Epithelial cell of prostate (primary cell): ENCODE measurements around the gene PPP1R12A.
"Not testable (repeated sequence)": the region's sequence is repeated elsewhere in the genome, so short reads cannot be mapped to it uniquely, and the experiment has no call there.

Experiments used
- DNase-seq: peaks from one replicate; pipeline ENCODE4 v3.0.0-alpha.2; 2011; ENCODE audit warnings: low read depth, low spot score
- H3K27ac ChIP-seq: fragments of 450-650 bp; 2 replicates; pipeline ENCODE4 v1.5.1; 2017; ENCODE audit warnings: mild to moderate bottlenecking

PPP1R12A gene

DNA sequence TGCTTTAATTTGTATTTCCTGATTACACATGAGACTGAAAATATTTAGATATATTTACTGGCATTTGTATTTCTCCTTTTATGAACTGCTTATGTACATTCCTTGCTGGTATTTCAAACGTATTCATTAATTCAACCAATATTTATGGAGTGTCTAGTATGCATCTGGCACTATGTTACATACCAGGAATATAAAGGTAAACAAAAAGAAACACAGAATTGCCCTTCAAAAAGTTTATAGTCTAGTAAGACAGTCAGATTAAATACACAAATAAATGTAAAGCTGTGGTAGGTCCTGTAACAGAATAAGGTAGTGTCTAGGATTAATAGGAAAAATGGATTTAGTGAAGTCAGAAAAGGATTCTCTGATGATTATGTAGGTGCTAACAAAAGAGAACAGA is 87.5 kb downstream of the PPP1R12A start:
- no peak for DNase-seq
- H3K27ac ChIP-seq = no peak overlapping the region

DNA sequence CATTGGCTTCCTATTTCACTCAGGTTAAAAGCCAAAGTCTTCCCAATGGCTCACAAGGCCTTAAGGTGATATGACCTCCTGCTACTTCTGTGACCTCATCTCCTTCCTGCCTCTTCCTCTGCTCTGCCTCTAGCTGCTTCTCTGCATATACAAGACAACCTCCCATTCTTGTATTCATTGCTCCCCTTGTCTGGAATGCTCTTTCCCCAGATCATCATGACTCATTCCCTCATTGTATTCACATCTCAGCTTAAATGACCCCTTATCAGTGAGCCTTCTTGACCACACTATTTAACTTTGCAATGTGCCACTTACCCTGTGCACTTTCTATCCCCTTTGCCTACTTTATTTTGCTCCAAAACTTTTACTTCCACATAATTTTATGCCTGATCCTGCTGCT is 90.2 kb downstream of the PPP1R12A start:
- H3K27ac ChIP-seq = peak overlapping the region; percentile 42
- DNase-seq = no peak

DNA sequence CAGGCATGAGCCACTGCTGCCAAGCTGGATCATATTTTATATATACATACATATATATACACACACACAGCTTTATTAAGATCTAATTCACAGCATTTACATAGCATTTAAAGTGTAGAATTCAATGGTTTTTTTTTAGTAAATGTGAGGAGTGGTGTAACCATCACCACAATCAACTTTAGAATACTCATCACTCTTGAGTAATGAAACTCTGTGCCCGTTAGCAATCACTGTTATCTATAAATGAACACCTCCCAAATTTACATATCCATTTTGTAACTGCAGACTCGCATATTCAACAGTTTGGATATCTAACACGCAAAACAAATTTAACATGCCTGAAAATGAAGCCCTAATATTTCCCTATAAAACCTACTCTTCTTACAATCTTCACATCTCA is 90.9 kb downstream of the PPP1R12A start:
- H3K27ac ChIP-seq = peak overlapping the region; percentile 42
- no peak for DNase-seq

DNA sequence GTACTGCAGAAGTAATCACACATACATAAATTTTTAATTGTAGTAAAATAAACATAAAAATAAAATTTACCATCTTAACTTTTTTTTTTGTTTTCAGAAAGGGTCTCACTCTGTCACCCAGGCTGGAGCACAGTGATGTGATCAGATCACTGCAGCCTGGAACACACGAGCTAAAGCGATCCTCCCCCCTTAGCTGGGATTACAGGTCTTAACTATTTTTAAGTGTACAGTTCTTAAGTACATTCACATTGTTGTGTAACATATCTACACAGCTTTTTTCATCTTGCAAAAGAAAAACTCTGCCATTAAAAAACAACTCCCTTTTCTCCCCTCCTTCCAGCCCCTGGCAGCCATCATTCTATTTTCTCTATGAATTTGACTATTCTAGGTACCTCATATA is 92.3 kb downstream of the PPP1R12A start:
- no peak for DNase-seq
- no peak overlapping the region for H3K27ac ChIP-seq

DNA sequence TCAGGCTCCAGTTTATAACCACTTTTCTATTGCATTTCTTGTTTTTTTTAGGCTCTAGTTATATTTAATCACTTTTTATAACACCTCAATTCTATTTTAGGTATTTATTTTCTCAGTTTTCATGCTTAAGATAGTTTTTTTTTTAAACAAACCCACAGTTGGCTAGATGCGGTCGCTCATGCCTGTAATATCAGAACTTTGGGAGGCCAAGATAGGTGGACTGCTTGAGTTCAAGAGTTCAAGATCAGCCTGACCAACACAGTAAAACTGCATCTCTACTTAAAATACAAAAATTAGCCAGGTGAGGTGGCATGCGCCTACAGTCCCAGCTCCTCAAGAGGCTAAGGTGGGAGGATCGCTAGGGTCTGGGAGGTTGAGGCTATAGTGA is 93.0 kb downstream of the PPP1R12A start:
- DNase-seq = no peak
- no peak overlapping the region for H3K27ac ChIP-seq

DNA sequence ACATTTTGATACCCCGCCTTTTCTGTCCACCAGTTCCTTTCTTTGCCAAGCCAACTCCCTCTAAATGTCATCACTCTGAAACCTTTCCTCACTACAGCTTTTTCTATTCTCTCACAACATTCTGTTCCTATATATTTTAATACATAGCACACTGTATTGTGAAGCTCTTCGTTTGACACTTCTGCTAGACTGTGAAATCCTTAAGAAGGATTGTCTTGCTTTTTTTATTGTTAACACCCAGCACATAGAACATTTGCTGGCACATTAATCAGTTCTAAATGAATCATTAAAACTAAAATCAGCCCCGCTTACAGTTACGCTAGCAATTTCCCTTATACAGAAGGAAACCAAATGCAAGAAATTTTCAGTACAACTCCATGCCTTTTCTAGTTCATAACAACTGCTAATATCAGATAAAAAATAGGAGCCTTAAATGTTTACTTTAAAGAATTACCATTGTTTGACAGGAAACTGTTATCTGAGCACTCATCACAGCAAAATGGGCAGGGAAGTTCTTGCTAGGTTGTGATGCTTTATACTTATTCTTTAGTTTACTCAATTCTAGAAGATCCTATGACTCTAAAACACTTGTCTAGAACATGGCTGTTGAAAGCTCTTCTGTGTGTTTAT is 93.5 kb downstream of the PPP1R12A start:
- no peak overlapping the region for H3K27ac ChIP-seq

DNA sequence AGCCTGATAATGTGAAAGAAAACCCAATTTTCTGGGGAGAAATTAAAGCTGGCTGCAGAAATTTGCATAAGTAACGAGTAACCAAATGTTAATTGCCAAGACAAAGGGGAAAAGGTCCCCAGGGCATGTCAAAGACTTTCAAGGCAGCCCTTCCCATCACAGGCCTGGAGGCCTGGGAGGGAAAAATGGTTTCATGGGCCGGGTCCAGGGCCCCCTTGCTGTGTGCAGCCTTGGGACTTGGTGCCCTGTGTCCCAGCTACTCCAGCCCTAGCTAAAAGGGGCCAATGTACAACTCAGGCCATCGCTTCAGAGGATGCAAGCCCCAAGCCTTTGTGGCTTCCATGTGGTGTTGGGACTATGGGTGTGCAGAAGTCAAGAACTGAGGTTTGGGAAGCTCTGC is 96.5 kb downstream of the PPP1R12A start:
- H3K27ac ChIP-seq = no peak overlapping the region
- DNase-seq = no peak

More for the DNA sequence above, 93.5 kb downstream of the PPP1R12A start:
- no peak for DNase-seq

DNA sequence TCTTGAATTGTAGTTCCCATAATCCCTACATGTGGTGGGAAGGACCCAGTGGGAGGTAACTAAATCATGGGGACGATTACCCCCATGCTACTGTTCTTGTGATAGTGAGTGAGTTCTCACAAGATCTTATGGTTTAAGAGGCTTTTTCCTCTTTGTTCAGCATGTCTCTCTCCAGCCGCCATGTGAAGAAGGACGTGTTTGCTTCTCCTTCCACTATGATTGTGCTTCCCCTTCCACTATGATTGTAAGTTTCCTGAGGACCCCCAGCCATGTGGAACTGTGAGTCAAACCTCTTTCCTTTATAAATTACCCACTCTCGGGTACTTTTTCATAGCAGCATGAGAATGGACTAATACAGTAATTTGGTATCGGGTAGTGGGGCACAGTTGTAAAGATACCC is 97.3 kb downstream of the PPP1R12A start:
- no peak for DNase-seq
- H3K27ac ChIP-seq = no peak overlapping the region

DNA sequence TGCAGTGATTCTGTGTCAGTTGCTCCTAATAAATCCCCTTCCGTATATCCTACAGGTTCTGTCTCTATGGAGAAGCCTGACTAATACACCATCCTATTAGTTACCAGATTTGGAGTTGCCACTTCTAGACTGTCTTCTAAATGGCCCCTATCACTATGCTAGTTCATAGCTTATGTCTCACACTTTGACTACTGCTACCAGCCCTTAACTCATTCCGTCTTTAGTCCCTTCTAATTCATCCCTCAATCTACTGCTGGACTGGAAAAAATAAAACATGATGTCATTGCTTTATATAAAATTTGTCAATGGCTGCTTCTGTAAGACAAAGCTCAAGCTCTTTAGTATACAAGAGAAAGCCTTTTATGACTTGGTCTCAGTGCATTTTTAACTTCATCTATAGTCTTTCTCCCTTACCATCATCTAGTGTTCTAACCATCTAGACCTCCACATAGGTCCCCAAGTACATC is 99.5 kb downstream of the PPP1R12A start:
- H3K27ac ChIP-seq = no peak overlapping the region
- DNase-seq = no peak

DNA sequence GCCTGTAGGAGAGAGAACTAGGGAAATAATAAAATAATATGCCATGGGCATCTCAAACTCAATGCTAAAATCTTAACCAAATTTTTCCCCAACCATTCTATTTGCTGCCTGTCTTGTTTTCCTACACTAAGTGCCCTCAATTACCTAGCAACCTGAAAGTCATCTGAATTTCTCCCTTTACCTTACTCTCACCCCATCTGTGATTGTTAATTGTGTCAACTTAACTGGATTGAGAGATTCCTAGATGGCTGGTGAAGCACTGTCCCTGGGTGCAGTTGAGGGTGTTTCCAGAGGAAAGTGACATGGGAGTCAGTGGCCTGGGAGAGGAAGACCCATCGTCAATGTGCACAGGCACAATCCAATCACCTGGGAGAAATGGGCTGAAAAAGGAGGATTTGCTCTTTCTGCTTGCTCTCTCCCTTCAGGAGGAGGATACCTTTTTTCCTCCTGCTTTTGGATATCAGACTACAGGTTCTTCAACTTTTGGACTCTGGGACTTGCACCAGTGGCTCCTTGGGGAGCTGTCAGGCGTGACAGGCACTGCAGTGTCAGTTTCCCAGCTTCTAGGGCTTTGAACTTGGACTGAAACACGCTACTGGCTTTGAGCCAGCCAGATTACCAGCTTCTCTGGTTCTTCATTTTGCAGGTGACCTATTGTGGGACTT is 100.1 kb downstream of the PPP1R12A start:
- H3K27ac ChIP-seq = no peak overlapping the region
- DNase-seq = no peak

DNA sequence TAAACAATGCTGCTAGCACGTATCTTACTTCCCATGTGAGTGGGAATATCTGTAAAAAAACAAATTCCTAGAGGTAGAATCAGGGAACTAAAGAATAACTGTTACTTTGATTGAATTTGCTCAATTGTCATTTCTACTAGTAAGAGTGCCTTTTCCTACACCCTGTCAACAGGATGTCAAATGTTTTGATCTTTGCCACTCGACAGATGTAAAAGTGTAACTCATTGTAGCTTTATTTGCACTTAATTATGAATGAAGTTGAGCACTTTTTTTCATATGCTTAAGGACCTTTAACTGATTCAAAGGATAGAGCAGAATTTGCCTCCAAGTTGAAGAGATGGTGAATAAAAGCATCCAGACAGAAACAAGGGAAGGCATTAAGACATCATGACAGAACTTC is 104.5 kb downstream of the PPP1R12A start:
- DNase-seq = no peak
- no peak overlapping the region for H3K27ac ChIP-seq

DNA sequence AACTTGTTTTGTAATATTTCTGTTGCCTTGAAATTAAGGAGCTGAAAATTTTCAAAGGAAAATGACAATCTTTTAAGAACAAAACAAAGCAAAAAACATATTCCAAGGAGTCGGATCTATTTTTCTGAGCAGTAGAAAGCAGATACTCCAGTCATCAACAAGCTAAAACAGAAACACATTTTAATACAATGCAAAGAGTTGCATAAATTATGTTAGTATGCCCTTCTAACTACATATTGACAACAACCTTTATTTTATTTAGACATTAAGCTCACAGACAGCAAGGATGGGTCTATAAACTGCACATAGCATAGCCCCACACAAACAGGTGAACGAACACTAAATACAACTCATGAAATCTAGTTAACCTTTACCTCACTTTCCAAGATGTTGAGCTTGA is 106.0 kb downstream of the PPP1R12A start:
- DNase-seq = no peak
- H3K27ac ChIP-seq = no peak overlapping the region

DNA sequence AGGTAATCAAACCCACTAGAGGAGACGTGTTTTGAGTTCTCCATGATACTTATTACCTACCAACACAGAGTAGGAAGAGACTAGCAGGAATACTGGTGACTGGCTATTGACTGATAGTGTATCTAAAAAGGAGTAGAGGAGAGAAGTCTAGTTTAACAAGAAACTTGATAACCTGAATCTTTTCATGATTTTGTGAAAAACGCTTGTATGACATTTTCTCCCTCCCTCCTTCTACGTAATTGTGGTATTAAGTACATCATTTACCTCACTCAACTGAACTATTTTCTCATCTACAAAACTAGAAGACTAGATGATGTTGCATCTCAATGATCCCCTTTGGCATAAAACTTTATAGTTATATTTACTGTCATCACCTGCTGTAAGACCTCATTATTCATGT is 107.4 kb downstream of the PPP1R12A start:
- DNase-seq = no peak
- H3K27ac ChIP-seq = no peak overlapping the region

DNA sequence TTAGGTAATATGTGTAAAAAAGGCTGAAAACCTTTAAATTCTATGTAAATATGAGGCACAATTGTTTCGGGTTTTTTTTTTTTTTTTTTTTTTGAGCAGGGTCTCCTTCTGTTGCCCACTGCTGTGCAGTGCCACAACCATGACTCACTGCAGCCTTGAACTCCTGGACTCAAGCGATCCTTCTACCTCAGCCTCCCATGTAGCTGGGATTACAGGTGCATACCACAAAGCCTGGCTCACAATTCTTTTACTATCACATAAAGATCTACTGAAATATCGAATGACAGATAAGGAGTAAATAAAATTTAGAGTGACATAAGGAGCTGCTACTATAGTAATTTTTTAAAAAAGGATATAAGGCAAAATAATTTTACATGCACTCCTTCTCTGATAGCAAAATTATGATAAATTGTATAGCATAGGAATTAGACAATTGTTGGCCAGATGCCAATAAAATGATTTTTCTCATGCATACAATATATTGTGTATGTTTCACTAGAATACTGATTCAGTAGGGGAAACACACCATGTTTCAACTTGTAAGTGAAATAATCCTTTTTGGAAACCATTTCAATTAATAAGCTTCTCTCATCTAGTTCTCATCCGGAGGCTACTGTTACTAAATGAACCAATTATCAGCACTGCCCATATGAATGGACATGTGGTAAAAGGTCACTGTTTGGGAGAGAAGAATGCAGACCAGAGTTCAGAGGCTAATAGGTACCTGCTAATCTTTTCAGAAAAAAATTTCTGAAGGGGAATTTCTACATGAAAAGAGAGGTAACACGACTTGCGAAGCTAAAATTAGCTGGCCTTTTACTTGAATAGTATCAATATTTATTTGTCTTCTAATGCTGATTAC is 108.4 kb downstream of the PPP1R12A start:
- no peak for DNase-seq

DNA sequence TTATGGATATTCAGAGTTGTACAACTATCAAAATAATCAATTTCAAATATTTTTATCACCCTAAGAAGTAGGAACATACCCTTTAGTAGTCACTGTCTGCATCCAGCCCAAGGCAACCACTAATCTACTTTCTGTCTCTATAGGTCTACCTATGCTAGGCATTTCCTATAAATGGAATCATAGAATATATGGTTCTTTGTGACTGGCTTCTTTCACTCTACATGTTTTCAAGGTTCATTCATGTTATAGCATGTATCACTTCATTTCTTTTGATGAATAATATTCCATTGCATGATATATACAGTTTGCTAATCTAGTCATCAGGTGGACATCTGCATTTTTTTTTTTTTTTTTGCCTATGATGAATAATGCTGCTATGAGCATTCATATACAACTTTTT is 112.4 kb downstream of the PPP1R12A start:
- peak; percentile 26 for DNase-seq
- no peak overlapping the region for H3K27ac ChIP-seq

More for the DNA sequence above, 108.4 kb downstream of the PPP1R12A start:
- no peak overlapping the region for H3K27ac ChIP-seq

DNA sequence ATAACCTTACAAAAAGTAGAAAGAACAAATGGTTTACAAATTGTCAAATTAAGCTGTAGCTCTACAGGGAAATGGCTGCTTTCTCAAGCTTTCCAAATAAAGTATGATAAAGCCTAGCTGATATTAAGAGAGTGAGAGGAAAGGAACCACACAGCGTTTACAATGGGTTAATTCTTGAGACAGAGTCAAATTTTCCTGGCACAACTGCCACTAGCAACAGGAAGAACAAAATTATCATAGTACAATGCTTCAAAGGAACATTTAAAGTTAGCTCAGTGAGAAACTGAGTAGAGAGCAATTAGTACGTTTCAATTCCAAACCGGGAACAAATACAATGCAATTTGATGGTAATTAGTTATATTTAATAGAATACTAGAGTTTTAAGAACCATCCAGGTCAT is 116.0 kb downstream of the PPP1R12A start:
- no peak for DNase-seq
- H3K27ac ChIP-seq = no peak overlapping the region

DNA sequence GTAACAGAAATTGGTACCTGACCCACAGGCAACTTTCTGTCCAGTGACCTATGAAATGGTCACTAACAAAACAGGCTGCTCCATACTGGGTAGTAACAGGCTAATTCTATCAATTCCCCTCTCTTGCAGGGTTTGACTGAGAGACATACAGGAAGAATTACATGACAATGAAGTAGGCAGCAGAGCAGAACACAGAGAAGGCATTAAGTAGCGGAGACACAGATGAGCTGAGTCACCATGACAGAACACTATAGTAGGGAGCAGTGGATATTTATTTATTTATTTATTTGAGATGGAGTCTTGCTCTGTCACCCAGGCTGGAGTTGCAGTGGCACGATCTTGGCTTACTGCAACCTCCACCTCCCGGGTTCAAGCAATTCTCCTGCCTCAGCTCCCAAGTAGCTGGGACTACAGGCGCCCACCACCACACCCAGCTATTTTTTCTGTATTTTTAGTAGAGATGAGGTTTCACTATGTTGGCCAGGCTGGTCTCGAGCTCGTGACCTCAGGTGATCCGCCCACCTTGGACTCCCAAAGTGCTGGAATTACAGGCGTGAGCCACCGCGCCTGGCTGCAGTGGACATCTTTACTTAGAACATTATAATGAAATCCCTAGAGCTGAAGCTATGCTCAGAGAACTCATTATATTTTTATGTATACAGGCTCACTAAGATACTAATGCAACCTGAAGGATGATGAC is 150.4 kb downstream of the PPP1R12A start:
- not testable (repeated sequence) for H3K27ac ChIP-seq, DNase-seq

DNA sequence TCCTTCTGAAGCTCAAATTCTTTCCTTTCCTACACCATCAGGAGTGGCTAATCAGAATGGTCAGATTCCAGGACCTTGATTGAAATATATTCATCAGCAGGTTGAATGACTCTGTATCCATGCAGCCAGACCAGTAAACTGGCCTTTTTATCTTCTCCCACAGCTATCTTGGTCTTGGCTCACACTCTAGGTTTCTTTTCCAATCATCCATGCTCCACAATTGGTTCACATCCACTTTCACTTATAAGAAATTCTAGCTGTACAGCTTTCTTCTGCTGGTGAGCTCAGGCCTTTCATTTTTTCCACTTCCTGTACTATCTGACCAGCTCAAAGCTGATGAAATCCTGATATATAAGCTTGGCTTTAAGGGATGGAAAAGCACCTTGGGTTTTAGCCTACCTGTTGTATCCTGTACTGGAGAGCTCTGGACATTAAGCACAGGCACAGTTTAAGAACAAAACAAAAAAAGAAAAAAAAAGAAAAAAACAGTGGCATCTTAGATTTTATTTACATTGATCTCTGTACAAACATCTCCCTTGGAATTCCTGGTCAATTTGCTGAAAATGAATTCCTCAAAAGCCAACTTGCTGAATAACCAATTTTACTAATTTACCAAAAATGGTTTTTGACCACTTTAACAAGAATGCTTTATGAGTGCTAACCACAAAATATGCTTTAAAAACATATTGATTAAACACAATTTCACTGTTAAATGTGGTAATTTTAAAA is 152.6 kb downstream of the PPP1R12A start:
- no peak for DNase-seq
- peak overlapping the region; percentile 28 for H3K27ac ChIP-seq

DNA sequence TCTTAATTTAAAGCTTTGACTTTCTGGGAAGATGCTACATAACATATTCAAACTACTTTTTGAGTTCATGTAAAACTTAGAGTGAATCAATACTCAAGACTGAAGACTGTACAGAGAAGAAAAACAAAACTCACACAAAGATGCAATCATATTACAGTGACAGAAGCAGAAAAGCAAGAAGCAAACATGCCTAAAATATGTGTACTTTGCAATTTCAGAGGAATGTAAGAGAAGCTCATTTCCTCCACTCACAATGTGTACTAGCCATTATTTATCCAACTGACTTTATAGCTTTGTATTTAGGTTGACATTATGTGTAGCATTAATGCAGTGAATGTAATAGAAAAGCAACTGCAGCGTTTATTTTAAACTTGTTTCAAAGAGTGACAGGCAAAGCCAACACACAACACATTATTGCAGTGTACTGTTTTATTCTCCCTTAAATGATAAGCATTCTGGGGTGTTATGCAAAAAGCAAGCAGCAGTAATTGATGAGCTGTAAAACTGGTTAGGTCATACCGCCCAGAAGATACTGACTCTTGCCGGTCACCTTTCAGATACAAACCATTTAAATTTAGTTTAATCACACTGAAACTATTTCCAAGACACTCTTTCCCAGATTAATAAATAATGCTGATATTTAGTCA is 156.0 kb downstream of the PPP1R12A start:
- no peak overlapping the region for H3K27ac ChIP-seq
- no peak for DNase-seq
